CD14-positive monocyte (primary cell): ENCODE measurements around the gene MEI4. TPM values are rescaled to one million over a fixed set of nuclear protein-coding genes. Genes with fewer than 3 reads are reported as not detected.
"Not testable (repeated sequence)": the region's sequence is repeated elsewhere in the genome, so short reads cannot be mapped to it uniquely, and the experiment has no call there.

Experiments
- DNase-seq, 3 donors: peaks; one replicate each; pipeline ENCODE4 v3.0.0-alpha.2; 2011 to 2022
- H2AFZ ChIP-seq: 2 replicates; pipeline ENCODE4 v1.6.0; 2012; ENCODE audit warnings: mild to moderate bottlenecking, low read depth, low read length, inconsistent platforms; ENCODE audit not compliant: insufficient read depth, poor library complexity, severe bottlenecking
- H3K27ac ChIP-seq, 2 donors: 1 replicate in 1 of 2; 2 replicates in 1 of 2; pipeline ENCODE4 v1.5.1; 2012 to 2013; ENCODE audit warnings: low read length in 2 of 2, control low read depth in 1 of 2, inconsistent platforms in 1 of 2, low read depth in 1 of 2, mild to moderate bottlenecking in 1 of 2
- H3K27me3 ChIP-seq, 2 donors: one replicate each; pipeline versions ENCODE4 v1.6.0 to v1.6.1; 2011 to 2013; ENCODE audit warnings: low read length in 2 of 2; ENCODE audit not compliant: control insufficient read depth in 2 of 2, insufficient read depth in 2 of 2
- H3K36me3 ChIP-seq, 2 donors: replicated peaks in 1 of 2; 1 replicate in 1 of 2; 2 replicates in 1 of 2; pipeline versions ENCODE4 v1.5.1 to v1.6.1; 2012 to 2013; ENCODE audit warnings: low read length in 2 of 2, control low read depth in 1 of 2, inconsistent platforms in 1 of 2, mild to moderate bottlenecking in 1 of 2; ENCODE audit not compliant: insufficient read depth in 2 of 2, control insufficient read depth in 1 of 2
- H3K4me1 ChIP-seq, 2 donors: 1 replicate in 1 of 2; 2 replicates in 1 of 2; pipeline versions ENCODE4 v1.5.1 to v1.6.1; 2012 to 2013; ENCODE audit warnings: low read length in 2 of 2, control low read depth in 1 of 2, inconsistent platforms in 1 of 2, mild to moderate bottlenecking in 1 of 2, moderate library complexity in 1 of 2; ENCODE audit not compliant: insufficient read depth in 2 of 2, control insufficient read depth in 1 of 2
- H3K4me2 ChIP-seq: replicated peaks from 2 replicates; pipeline ENCODE3; 2012; ENCODE audit warnings: low read length, moderate library complexity, mild to moderate bottlenecking; ENCODE audit not compliant: poor library complexity, severe bottlenecking; ENCODE audit errors: extremely low read depth
- H3K4me3 ChIP-seq, 3 experiments: fragments of 200-600 bp in 1 of 3; sonication (generic) in 1 of 3; replicated peaks in 1 of 3; 1 replicate in 2 of 3; 2 replicates in 1 of 3; pipeline ENCODE4 v1.5.1; 2011 to 2013; ENCODE audit warnings: low read length in 3 of 3, mild to moderate bottlenecking in 3 of 3, control low read depth in 2 of 3, low read depth in 2 of 3, inconsistent platforms in 1 of 3, moderate library complexity in 1 of 3
- H3K79me2 ChIP-seq: 2 replicates; pipeline ENCODE4 v1.6.0; 2012; ENCODE audit warnings: mild to moderate bottlenecking, control low read depth, inconsistent platforms, low read length, moderate library complexity; ENCODE audit not compliant: insufficient read depth
- H3K9ac ChIP-seq: 2 replicates; pipeline ENCODE4 v1.6.0; 2017; ENCODE audit warnings: low read length, mild to moderate bottlenecking; ENCODE audit not compliant: insufficient read depth, poor library complexity, severe bottlenecking
- H3K9me3 ChIP-seq, 2 donors: replicated peaks in 1 of 2; 1 replicate in 1 of 2; 2 replicates in 1 of 2; pipeline versions ENCODE4 v1.5.1 to v1.6.1; 2012 to 2013; ENCODE audit warnings: low read length in 2 of 2, control low read depth in 1 of 2; ENCODE audit not compliant: control insufficient read depth in 1 of 2, insufficient read depth in 1 of 2
- H4K20me1 ChIP-seq: 2 replicates; pipeline ENCODE4 v1.6.0; 2012; ENCODE audit warnings: mild to moderate bottlenecking, low read length, control low read depth, moderate library complexity; ENCODE audit not compliant: insufficient read depth
- H3K27ac Mint-ChIP-seq, 7 donors: one replicate each; pipeline ENCODE4 v1.8.0; 2020; ENCODE audit warnings: mild to moderate bottlenecking in 7 of 7, mixed read lengths in 7 of 7, moderate library complexity in 6 of 7, inconsistent platforms in 2 of 7
- H3K27me3 Mint-ChIP-seq, 3 donors: one replicate each; pipeline ENCODE4 v1.8.0; 2021 to 2022; ENCODE audit warnings: low read depth in 3 of 3, mild to moderate bottlenecking in 3 of 3, mixed read lengths in 3 of 3, moderate library complexity in 3 of 3, inconsistent platforms in 1 of 3
- H3K36me3 Mint-ChIP-seq, 2 donors: one replicate each; pipeline ENCODE4 v1.8.0; 2020; ENCODE audit warnings: mixed read lengths in 2 of 2, inconsistent platforms in 1 of 2, mild to moderate bottlenecking in 1 of 2
- H3K4me1 Mint-ChIP-seq: one replicate; pipeline ENCODE4 v1.8.0; 2020; ENCODE audit warnings: mild to moderate bottlenecking, mixed read lengths
- H3K4me3 Mint-ChIP-seq, 2 donors: one replicate each; pipeline ENCODE4 v1.8.0; 2020; ENCODE audit warnings: mild to moderate bottlenecking in 2 of 2, mixed read lengths in 2 of 2, moderate library complexity in 1 of 2
- H3K9me3 Mint-ChIP-seq, 7 donors: one replicate each; pipeline ENCODE4 v1.8.0; 2020 to 2022; ENCODE audit warnings: mixed read lengths in 7 of 7, mild to moderate bottlenecking in 6 of 7, moderate library complexity in 6 of 7, inconsistent platforms in 2 of 7
- WGBS: methylation state at CpG from one replicate; pipeline ENCODE4 v1.1.5; 2013; ENCODE audit warnings: missing lambda C conversion rate; ENCODE audit not compliant: insufficient coverage; 5-methylcytosine and 5-hydroxymethylcytosine counted together
- intact Hi-C, 2 donors: fragments of 100-400 bp; cut with micrococcal nuclease; formaldehyde crosslinking; loops; one replicate each; pipeline versions ENCODE4 v1.15.0 to v1.15.1; 2023
- polyA plus RNA-seq, 3 donors: library from polyadenylated mRNA; depleted of rRNA in 1 of 3; unstranded in 2 of 3; stranded (reverse) in 1 of 3; fragments of 300-500 nt in 2 of 3; fragments of >200 nt in 1 of 3; fragmentation: Illumina TruSeq in 2 of 3; gene quantifications; 1 replicate in 2 of 3; 2 replicates in 1 of 3; pipeline ENCODE4 v1.2.3, GENCODE V29; 2012 to 2021
- TF ChIP-seq, protein P1 (sequence below): fragments of 200-600 bp; IDR thresholded peaks from one replicate; pipeline ENCODE4 v1.8.0; 2022; ENCODE audit warnings: antibody characterized with exemption, mild to moderate bottlenecking

MEI4 gene
- polyA plus RNA-seq, 3 donors, result not detected

DNA sequence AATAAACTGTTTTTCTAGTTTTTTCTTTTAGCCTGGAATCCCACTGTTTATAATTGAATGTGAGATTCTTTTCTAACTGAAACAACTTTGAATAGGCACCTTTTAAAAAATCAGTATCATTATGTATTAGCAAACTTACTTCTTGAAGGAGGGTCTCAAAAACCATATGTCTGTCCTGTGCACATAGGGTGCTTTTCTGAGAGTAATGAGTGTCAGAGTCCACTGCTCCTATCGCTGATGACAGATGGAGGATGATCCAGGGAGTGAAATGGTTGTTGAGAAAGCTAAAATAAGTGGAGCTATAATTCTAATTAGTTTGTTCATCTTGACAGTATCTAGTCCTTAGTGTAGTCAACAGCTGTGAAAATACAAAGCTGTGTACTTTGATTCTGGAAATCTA lies 35.8 kb downstream of the MEI4 start:
- no peaks in the 10 kb centered on the region for H3K79me2 ChIP-seq
- TF ChIP-seq, protein P1, sequence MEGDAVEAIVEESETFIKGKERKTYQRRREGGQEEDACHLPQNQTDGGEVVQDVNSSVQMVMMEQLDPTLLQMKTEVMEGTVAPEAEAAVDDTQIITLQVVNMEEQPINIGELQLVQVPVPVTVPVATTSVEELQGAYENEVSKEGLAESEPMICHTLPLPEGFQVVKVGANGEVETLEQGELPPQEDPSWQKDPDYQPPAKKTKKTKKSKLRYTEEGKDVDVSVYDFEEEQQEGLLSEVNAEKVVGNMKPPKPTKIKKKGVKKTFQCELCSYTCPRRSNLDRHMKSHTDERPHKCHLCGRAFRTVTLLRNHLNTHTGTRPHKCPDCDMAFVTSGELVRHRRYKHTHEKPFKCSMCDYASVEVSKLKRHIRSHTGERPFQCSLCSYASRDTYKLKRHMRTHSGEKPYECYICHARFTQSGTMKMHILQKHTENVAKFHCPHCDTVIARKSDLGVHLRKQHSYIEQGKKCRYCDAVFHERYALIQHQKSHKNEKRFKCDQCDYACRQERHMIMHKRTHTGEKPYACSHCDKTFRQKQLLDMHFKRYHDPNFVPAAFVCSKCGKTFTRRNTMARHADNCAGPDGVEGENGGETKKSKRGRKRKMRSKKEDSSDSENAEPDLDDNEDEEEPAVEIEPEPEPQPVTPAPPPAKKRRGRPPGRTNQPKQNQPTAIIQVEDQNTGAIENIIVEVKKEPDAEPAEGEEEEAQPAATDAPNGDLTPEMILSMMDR, result no peak
- no peak overlapping the region for H3K9ac ChIP-seq
- Mint-ChIP-seq H3K27ac (no peak overlapping the region), H3K9me3 (peaks cover 0 to 2% (median 1%) of the 10 kb centered on the region in 7 donors), H3K36me3 (no peaks in the 10 kb centered on the region), H3K4me3 (no peak overlapping the region), H3K27me3 (peaks cover 0 to 2% (median 1%) of the 10 kb centered on the region in 3 donors), H3K4me1 (no peaks in the 10 kb centered on the region)
- no peaks in the 10 kb centered on the region for H3K36me3 ChIP-seq
- no peak overlapping the region for H3K4me2 ChIP-seq
- no peak overlapping the region for H3K4me3 ChIP-seq
- DNase-seq, result no peak
- no peak overlapping the region for H3K27ac ChIP-seq
- H2AFZ ChIP-seq, result no peak overlapping the region
- no peaks in the 10 kb centered on the region for H4K20me1 ChIP-seq
- 80% methylated on average over 1 of the region's 1 CpG for WGBS
- H3K9me3 ChIP-seq, result no peaks in the 10 kb centered on the region
- no peaks in the 10 kb centered on the region for H3K27me3 ChIP-seq
- no peaks in the 10 kb centered on the region for H3K4me1 ChIP-seq
- intact Hi-C loops, result no loop called here

DNA sequence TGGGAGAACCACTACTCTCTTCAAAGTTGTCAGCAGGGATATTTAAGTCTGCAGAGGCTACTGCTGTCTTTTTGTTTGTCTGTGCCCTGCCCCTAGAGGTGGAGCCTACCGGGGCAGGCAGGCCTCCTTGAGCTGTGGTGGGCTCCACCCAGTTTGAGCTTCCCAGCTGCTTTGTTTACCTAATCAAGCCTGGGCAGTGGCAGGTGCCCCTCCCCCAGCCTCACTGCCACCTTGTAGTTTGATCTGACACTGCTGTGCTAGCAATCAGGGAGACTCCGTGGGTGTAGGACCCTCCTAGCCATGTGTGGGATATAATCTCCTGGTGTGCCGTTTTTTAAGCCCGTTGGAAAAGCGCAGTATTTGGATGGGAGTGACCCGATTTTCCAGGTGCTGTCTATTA lies 47.3 kb downstream of the MEI4 start:
- H3K36me3 ChIP-seq, H3K36me3 Mint-ChIP-seq, DNase-seq, H3K9ac ChIP-seq, H3K27ac Mint-ChIP-seq, H2AFZ ChIP-seq, H3K4me1 Mint-ChIP-seq, H3K4me2 ChIP-seq, H3K27me3 Mint-ChIP-seq, H3K4me3 Mint-ChIP-seq, H3K79me2 ChIP-seq, H3K4me3 ChIP-seq, H3K27ac ChIP-seq, H3K4me1 ChIP-seq, H4K20me1 ChIP-seq, H3K27me3 ChIP-seq, intact Hi-C loops: not testable (repeated sequence)
- 94% methylated on average over 5 of the region's 6 CpGs for WGBS
- peaks cover 8 to 31% (median 19%) of the 10 kb centered on the region in 7 donors for H3K9me3 Mint-ChIP-seq
- H3K9me3 ChIP-seq, result peaks cover 0 to 12% of the 10 kb centered on the region in 2 donors
